A172 (cell line): ENCODE results near the gene PDGFRA. TPM values are rescaled to one million over a fixed set of nuclear protein-coding genes. Genes with fewer than 3 reads are reported as not detected.
A peak's percentile ranks its signal among the peaks of the same experiment; 100 is the strongest.

Experiments used
- DNase-seq: peaks from one replicate; pipeline ENCODE4 v3.0.0-alpha.2; 2015; ENCODE audit warnings: low spot score
- total RNA-seq: library from RNA; depleted of rRNA; stranded (reverse); fragments of >200 nt; shearing (Covaris generic); gene quantifications from 2 replicates; pipeline ENCODE4 v1.2.3, GENCODE V29; 2014

The PDGFRA gene
- total RNA-seq, 1 experiment from 2014 or later = 0.05 TPM

- no peak for DNase-seq
These were observed 26.8 kb downstream of the PDGFRA start for GRCh38 chr4:54255881-54256280.

- no peak for DNase-seq
These were observed 27.7 kb downstream of the PDGFRA start for GRCh38 chr4:54256491-54257486.

- DNase-seq = no peak
These were observed 36.3 kb downstream of the PDGFRA start for GRCh38 chr4:54265366-54265765.

- no peak for DNase-seq
These were observed 39.1 kb downstream of the PDGFRA start for GRCh38 chr4:54268151-54268550.

- no peak for DNase-seq
These were observed 42.4 kb downstream of the PDGFRA start for GRCh38 chr4:54271464-54271863.

- no peak for DNase-seq
These were observed 43.0 kb downstream of the PDGFRA start for GRCh38 chr4:54272051-54272450.

- DNase-seq = no peak
These were observed 45.2 kb downstream of the PDGFRA start for GRCh38 chr4:54274264-54274663.

- no peak for DNase-seq
These were observed 45.9 kb downstream of the PDGFRA start for GRCh38 chr4:54274795-54275665.

GRCh38 chr4:54276641-54277430 lies 47.7 kb downstream of the PDGFRA start:
- no peak for DNase-seq

GRCh38 chr4:54277691-54278090 lies 48.6 kb downstream of the PDGFRA start:
- peak; percentile 88 for DNase-seq

- DNase-seq = no peak
These were observed 49.1 kb downstream of the PDGFRA start for GRCh38 chr4:54278216-54278615.

- peak; percentile 82 for DNase-seq
These were observed 52.1 kb downstream of the PDGFRA start for GRCh38 chr4:54281054-54281766.

- no peak for DNase-seq
These were observed 53.7 kb downstream of the PDGFRA start for GRCh38 chr4:54282837-54283236.

GRCh38 chr4:54289316-54289715 lies 60.2 kb downstream of the PDGFRA start:
- DNase-seq = no peak

- DNase-seq = no peak
These were observed 61.9 kb downstream of the PDGFRA start for GRCh38 chr4:54290980-54291379.

- DNase-seq = no peak
These were observed 67.6 kb downstream of the PDGFRA start for GRCh38 chr4:54296548-54297203.

GRCh38 chr4:54308110-54308509 lies 79.0 kb downstream of the PDGFRA start:
- DNase-seq = no peak

GRCh38 chr4:54315561-54316538 lies 86.8 kb downstream of the PDGFRA start:
- no peak for DNase-seq

- DNase-seq = no peak
These were observed 88.6 kb downstream of the PDGFRA start for GRCh38 chr4:54317690-54318089.
